A172 (cell line): ENCODE data around the gene NUDT22. TPM values are rescaled to one million over a fixed set of nuclear protein-coding genes. Genes with fewer than 3 reads are reported as not detected.

Experiments
- DNase-seq: peaks from one replicate; pipeline ENCODE4 v3.0.0-alpha.2; 2015; ENCODE audit warnings: low spot score
- total RNA-seq: library from RNA; depleted of rRNA; stranded (reverse); fragments of >200 nt; shearing (Covaris generic); gene quantifications from 2 replicates; pipeline ENCODE4 v1.2.3, GENCODE V29; 2014

Gene NUDT22
- total RNA-seq, 1 experiment from 2014 or later: 49.3 TPM

- no peak for DNase-seq
Measured at GRCh38 chr11:64254326-64254725, 28.3 kb downstream of the NUDT22 start.

- DNase-seq: no peak
Measured at GRCh38 chr11:64255135-64256128, 29.4 kb downstream of the NUDT22 start.

DNA sequence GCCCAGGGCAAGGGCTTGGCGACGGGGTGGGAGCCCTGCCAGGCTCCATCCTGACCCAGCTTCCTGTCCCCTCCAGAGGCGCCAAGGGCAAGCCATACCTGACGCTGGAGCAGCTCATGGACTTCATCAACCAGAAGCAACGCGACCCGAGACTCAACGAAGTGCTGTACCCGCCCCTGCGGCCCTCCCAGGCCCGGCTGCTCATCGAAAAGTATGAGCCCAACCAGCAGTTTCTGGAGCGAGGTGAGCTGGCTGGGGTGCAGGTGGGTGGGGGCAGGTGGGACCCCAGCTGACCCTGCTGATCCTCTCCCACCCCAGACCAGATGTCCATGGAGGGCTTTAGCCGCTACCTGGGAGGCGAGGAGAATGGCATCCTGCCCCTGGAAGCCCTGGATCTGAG lies 30.2 kb downstream of the NUDT22 start:
- no peak for DNase-seq

DNA sequence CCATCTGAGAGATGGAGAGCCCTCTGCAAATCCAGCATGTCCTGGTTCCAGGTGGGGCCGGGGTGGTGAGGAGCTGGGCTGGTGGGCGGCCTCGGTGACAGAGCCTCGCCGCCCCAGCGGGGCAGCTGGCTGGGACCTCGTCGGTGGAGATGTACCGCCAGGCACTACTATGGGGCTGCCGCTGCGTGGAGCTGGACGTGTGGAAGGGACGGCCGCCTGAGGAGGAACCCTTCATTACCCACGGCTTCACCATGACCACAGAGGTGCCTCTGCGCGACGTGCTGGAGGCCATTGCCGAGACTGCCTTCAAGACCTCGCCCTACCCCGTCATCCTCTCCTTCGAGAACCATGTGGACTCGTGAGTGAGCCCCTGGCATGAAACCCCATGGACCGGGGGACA lies 32.3 kb downstream of the NUDT22 start:
- no peak for DNase-seq

GRCh38 chr11:64258946-64259532 lies 33.0 kb downstream of the NUDT22 start:
- no peak for DNase-seq

- no peak for DNase-seq
Measured at GRCh38 chr11:64259533-64260067, 33.5 kb downstream of the NUDT22 start.

DNA sequence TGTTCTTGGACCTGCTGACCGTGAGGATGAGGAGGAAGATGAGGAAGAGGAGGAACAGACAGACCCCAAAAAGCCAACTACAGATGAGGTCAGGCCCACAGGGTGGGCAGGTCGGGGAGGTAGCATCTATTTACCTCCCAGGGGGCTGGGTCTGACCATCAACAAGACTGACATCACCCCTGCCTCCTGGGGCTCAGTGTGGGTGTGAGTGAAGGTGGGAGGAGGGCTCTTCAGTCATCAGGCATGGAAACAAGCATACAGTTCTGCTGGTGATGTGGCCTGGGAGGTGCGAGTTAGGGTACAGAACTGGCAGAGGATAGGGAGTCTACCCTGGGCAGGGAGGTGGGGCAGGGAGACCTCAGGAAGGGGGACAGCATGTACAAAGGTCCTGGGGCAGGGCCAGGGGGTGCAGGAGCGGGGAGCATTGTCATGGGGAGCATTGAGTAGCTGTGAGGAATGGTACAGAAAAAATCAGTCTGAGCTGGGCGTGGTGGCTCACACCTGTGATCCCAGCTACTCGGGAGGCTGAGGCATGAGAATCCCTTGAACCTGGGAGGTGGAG lies 34.2 kb downstream of the NUDT22 start:
- DNase-seq: no peak

DNA sequence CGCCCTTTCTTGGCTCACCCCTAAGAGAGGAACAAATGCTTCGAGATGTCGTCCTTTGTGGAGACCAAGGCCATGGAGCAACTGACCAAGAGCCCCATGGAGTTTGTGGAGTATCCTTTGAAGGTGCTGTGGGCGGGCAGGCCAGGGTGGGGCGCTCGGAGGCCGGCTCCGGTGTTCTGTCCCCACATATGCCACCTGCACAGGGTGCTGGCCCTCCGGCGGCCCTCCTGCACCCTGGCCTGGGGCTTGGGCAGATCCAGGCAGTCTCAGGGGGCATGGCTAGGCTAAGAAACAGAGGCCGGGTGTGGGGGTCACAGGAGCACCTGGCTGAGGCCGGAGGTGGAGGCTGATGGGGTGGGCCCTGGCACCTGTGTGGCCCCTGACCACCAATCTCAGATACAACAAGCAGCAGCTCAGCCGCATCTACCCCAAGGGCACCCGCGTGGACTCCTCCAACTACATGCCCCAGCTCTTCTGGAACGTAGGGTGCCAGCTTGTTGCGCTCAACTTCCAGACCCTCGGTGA lies 35.5 kb downstream of the NUDT22 start:
- DNase-seq: no peak

DNA sequence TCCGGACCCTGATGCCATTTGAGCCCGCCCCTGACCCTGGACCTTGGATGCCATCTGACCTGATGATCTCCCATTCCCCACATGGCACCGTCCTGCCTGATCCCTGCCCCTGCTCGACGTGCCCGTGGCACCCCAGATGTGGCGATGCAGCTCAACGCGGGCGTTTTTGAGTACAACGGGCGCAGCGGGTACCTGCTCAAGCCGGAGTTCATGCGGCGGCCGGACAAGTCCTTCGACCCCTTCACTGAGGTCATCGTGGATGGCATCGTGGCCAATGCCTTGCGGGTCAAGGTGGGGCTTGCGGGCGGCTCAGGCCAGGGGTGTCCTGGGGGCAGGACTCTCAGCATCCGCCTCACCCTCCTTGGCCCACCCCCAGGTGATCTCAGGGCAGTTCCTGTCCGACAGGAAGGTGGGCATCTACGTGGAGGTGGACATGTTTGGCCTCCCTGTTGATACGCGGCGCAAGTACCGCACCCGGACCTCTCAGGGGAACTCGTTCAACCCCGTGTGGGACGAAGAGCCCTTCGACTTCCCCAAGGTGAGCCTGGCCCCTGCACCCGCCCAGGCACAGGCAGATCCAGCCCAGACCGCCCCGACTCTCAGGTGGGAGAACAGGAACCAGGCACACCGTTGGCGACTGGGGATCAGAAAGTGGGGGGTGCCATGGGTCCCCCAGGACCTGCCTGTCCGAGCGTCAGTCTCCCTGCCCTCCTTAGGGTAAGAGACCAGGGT lies 36.4 kb downstream of the NUDT22 start:
- DNase-seq: no peak

DNA sequence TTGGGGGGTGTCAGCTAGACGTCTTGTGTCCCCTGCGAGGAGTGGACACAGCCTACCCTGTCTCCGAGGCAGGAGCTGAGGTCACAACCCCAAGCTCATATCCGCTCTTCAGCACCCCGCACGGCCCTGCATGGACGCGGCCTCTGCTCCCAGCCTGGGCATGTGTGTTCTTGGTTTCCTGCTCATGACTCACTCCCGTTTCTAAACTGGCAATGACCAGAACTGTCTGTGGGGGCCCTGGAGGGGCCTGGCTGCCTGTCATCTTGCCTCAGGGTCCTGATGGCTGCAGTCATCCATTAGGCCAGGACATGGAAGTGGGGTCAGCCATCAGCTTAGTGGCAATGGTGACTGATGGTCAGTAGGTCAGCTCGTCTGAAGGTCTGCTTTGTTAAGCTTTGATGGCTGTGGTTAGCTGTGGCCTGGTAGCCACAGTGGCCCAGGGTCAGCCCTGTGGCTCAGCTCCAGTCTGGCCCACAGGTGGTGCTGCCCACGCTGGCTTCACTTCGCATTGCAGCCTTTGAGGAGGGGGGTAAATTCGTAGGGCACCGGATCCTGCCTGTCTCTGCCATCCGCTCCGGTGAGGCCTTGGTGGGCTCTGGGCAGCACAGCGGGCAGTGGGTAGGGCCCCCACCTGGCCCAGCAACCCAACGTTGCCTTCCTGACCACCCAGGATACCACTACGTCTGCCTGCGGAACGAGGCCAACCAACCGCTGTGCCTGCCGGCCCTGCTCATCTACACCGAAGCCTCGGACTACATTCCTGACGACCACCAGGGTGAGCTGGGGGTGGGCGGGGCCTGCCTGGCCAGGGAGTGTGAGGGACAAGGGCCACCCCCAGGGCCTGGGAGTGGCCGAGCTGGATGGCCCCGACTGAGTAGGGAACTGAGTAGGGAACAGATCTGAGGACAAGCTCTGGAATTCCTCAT lies 37.2 kb downstream of the NUDT22 start:
- peak; percentile 78 for DNase-seq

- DNase-seq: no peak
Measured at GRCh38 chr11:64263947-64264317, 37.9 kb downstream of the NUDT22 start.

GRCh38 chr11:64264371-64264852 lies 38.3 kb downstream of the NUDT22 start:
- no peak for DNase-seq

DNA sequence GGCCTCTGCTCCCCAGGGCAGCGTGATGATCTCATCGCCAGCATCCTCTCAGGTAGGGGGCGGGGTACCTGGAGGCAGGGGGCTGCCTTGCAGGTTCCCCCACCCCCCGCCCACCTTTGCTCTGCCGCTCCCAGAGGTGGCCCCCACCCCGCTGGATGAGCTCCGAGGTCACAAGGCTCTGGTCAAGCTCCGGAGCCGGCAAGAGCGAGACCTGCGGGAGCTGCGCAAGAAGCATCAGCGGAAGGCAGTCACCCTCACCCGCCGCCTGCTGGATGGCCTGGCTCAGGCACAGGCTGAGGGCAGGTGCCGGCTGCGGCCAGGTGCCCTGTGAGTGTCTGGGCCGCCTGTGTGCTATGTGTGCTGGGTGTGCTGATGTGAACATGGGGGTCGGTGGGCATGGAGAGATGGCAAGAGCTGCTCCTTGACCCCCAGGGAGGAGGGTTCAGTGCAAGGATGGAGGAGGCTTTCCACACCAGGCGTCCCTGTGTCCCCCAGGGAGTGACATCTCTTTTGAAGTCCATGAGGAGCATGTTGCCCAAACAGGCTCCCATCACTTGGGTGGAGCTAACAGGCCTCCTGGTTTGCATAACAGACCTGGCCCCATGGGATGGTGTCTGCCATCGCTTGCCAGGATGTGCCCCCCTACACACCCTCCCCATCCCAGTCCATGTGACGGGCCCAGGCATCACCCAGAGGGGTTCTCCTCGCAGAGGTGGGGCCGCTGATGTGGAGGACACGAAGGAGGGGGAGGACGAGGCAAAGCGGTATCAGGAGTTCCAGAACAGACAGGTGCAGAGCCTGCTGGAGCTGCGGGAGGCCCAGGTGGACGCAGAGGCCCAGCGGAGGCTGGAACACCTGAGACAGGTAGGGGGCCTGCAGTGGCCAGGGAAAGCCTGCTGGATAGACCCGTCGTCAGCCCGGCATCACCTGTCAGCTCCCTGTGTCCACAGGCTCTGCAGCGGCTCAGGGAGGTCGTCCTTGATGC lies 39.4 kb downstream of the NUDT22 start:
- DNase-seq: no peak

DNA sequence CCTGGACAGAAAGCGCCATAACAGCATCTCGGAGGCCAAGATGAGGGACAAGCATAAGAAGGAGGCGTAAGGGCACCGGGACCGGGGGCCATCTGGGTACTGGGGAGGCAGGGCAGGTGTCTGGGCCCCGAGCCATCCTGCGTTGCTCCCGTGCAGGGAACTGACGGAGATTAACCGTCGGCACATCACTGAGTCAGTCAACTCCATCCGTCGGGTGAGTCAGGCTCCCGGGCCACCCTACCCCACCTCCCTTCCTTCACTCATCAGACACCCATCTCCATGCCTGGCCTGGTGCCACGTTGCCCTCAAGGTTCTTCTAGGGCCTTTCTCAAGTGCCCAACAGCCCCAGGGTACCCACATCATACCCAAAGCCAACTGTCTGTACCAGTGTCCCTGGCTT lies 40.3 kb downstream of the NUDT22 start:
- DNase-seq: peak; percentile 78

DNA sequence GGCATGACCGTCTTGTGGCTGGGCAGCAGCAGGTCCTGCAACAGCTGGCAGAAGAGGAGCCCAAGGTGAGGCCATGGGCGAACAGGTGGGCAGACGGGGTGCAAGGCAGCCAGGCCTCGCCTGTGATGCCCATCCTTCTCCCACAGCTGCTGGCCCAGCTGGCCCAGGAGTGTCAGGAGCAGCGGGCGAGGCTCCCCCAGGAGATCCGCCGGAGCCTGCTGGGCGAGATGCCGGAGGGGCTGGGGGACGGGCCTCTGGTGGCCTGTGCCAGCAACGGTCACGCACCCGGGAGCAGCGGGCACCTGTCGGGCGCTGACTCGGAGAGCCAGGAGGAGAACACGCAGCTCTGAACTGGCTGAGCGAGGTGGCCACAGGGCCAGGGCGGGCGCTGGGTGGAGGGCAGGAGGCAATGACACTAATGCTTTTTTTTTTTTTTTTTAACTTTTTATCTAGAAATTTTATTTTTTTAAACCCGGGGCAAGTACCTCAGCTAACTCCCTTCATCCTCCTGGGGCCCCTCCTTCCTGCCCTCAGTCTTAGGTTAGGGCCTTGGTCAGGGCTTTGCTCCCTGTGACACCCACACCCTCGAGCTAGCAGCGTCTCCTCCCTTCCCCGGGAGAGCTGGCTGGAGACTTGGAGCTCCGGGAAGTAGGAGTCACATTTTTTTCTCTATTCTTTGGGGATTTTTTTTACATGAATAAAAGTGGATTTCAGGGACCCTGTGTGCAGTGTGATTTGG lies 41.3 kb downstream of the NUDT22 start:
- DNase-seq: no peak

DNA sequence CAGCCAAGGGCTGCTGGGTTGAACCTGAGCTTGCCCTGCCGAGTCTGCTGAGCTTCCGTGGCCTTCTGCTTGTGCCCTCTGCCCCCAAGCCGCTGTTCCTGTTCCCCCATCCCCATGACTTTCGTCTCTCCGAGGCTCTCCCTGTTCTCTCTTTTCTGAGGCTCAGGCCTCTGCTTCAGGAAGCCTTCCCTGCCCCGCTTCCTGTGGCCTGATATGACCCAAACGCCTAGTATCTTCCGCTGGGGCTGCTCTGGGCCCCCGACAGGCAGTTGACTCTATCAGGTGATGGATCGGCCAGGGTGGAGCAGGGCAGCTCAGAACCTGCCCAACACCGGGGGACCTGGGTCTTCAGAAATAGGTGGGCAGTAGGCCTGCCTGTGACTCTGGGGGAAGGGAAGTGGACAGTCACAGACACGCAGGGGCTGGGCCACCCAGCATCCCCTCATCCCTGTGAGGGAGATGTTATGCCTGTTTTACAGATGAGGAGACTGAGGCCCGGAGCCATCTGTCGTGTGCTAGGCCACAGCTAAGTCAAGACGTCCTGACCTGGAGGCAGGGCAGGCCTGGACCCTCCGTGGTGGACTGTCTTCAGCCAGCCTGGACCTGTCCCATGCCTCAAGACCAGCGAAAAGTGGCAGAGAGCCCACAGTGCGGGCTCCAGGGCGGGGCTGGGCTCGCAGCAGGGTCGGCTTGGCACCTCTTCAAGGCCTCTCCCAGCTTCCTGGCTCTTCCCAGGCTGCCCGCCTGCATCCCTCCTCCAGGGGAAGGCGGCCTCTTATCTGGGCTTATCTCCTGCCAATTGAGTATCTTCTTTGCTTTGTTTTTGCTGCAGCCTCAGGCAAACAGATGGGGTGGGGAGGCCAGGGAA lies 42.2 kb downstream of the NUDT22 start:
- DNase-seq: peak; percentile 91

- DNase-seq: peak; percentile 63
Measured at GRCh38 chr11:64268893-64269539, 42.9 kb downstream of the NUDT22 start.
